K562 (cell line): Measurements from ENCODE around the gene CAPN2. TPM values are rescaled to one million over a fixed set of nuclear protein-coding genes. Genes with fewer than 3 reads are reported as not detected.

Experiments used
- CCNT2 ChIP-seq: IDR thresholded peaks from 2 replicates; pipeline ENCODE4 v1.6.1; 2011; ENCODE audit warnings: borderline replicate concordance, low read depth, mild to moderate bottlenecking, moderate library complexity, mixed read lengths, low read length; ENCODE audit not compliant: insufficient read length; ENCODE audit errors: extremely low read depth
- FOXA1 ChIP-seq: fragments of 450-650 bp; IDR thresholded peaks from 2 replicates; pipeline ENCODE4 v1.6.1; 2016; ENCODE audit warnings: mild to moderate bottlenecking, borderline replicate concordance
- KDM4B ChIP-seq, 2 experiments: fragments of 450-650 bp in 1 of 2; sonication (generic) in 1 of 2; IDR thresholded peaks; 2 replicates each; pipeline ENCODE4 v1.6.1; 2016 to 2017; ENCODE audit warnings: borderline replicate concordance in 2 of 2, antibody characterized with exemption in 1 of 2, low read depth in 1 of 2, mild to moderate bottlenecking in 1 of 2
- PHTF2 ChIP-seq: fragments of 250-450 bp; sonication (Bioruptor Pico); IDR thresholded peaks from 2 replicates; pipeline ENCODE4 v1.5.0; 2021; ENCODE audit warnings: mild to moderate bottlenecking
- POLR3A ChIP-seq: IDR thresholded peaks from 2 replicates; pipeline ENCODE4 v1.6.1; 2011; ENCODE audit warnings: borderline replicate concordance, mild to moderate bottlenecking, moderate library complexity; ENCODE audit not compliant: insufficient read length, insufficient read depth; ENCODE audit errors: extremely low read depth
- ZC3H8 ChIP-seq: fragments of 450-650 bp; IDR thresholded peaks from 2 replicates; pipeline ENCODE4 v1.6.1; 2017
- ZNF184 ChIP-seq: sonication (generic); formaldehyde crosslinking; IDR thresholded peaks from 2 replicates; pipeline ENCODE4 v1.5.0; 2020; ENCODE audit warnings: missing genetic modification reagents
- ZNF23 ChIP-seq: fragments of 250-450 bp; sonication (Bioruptor Pico); IDR thresholded peaks from 2 replicates; pipeline ENCODE4 v1.4.0; 2020; ENCODE audit warnings: mild to moderate bottlenecking
- ZNF263 ChIP-seq: sonication (generic); formaldehyde crosslinking; IDR thresholded peaks from 2 replicates; pipeline ENCODE4 v1.8.0; 2022; ENCODE audit warnings: mild to moderate bottlenecking, missing genetic modification reagents, borderline replicate concordance
- ZNF354B ChIP-seq: fragments of 250-450 bp; sonication (Bioruptor Pico); IDR thresholded peaks from 2 replicates; pipeline ENCODE4 v1.4.0; 2020
- ZNF766 ChIP-seq: fragments of 200-800 bp; sonication (Bioruptor generic); conservative IDR thresholded peaks from 2 replicates; pipeline ENCODE4 v1.6.1; 2016; ENCODE audit warnings: missing genetic modification characterization, missing compliant biosample characterization
- polyA plus RNA-seq, 8 experiments: library from polyadenylated mRNA; depleted of rRNA in 4 of 8; stranded (reverse) in 5 of 8; unstranded in 3 of 8; fragments of >200 nt; fragmentation: Nextera tagmentation in 2 of 8; fragmentation: Illumina TruSeq in 1 of 8; extraction: Ambion mirVana in 2 of 8; extraction: Trizol in 1 of 8; gene quantifications; 2 replicates each; pipeline versions ENCODE4 v1.2.1 to v1.2.3, GENCODE V29; 2011 to 2014; ENCODE audit warnings: inconsistent platforms in 1 of 8, missing spikeins in 1 of 8
- total RNA-seq, 7 experiments: library from RNA; depleted of rRNA in 6 of 7; stranded (reverse); fragments of >200 nt in 6 of 7; fragmentation: Illumina TruSeq in 2 of 7; extraction: Trizol in 2 of 7; gene quantifications; 2 replicates each; pipeline versions ENCODE4 v1.2.1 to v1.2.3, GENCODE V29; 2011 to 2021; ENCODE audit warnings: low replicate concordance in 1 of 7
- TF ChIP-seq, protein P1 (sequence below): fragments of 450-650 bp; IDR thresholded peaks from 2 replicates; pipeline ENCODE4 v1.6.1; 2016; ENCODE audit warnings: borderline replicate concordance
- TF ChIP-seq, protein P2 (sequence below): fragments of 250-450 bp; sonication (Bioruptor Pico); IDR thresholded peaks from 2 replicates; pipeline ENCODE4 v1.5.0; 2020; ENCODE audit warnings: mild to moderate bottlenecking, borderline replicate concordance
- TF ChIP-seq, protein P3 (sequence below): fragments of 450-650 bp; formaldehyde crosslinking; IDR thresholded peaks from 2 replicates; pipeline ENCODE4 v1.4.0; 2020; ENCODE audit warnings: mild to moderate bottlenecking, moderate library complexity
- TF ChIP-seq, protein P4 (sequence below): fragments of 450-650 bp; IDR thresholded peaks from 2 replicates; pipeline ENCODE4 v1.6.1; 2016; ENCODE audit warnings: low read depth

Gene CAPN2
- total and polyA plus RNA-seq, 9 of the 15 experiments (the other 6 are each of a cell fraction or from before 2014, with no cell fraction given): 24.6 to 157 (median 101) TPM

GRCh38 chr1:223678841-223679240, 33.5 kb upstream of the CAPN2 start (continued):
- TF ChIP-seq CCNT2: no peak
- no peak for TF ChIP-seq ZNF354B (CRISPR knock-in tag)
- no peak for TF ChIP-seq POLR3A
- TF ChIP-seq, protein P1, sequence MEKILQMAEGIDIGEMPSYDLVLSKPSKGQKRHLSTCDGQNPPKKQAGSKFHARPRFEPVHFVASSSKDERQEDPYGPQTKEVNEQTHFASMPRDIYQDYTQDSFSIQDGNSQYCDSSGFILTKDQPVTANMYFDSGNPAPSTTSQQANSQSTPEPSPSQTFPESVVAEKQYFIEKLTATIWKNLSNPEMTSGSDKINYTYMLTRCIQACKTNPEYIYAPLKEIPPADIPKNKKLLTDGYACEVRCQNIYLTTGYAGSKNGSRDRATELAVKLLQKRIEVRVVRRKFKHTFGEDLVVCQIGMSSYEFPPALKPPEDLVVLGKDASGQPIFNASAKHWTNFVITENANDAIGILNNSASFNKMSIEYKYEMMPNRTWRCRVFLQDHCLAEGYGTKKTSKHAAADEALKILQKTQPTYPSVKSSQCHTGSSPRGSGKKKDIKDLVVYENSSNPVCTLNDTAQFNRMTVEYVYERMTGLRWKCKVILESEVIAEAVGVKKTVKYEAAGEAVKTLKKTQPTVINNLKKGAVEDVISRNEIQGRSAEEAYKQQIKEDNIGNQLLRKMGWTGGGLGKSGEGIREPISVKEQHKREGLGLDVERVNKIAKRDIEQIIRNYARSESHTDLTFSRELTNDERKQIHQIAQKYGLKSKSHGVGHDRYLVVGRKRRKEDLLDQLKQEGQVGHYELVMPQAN: no peak
- no peak for TF ChIP-seq FOXA1
- TF ChIP-seq, protein P2, sequence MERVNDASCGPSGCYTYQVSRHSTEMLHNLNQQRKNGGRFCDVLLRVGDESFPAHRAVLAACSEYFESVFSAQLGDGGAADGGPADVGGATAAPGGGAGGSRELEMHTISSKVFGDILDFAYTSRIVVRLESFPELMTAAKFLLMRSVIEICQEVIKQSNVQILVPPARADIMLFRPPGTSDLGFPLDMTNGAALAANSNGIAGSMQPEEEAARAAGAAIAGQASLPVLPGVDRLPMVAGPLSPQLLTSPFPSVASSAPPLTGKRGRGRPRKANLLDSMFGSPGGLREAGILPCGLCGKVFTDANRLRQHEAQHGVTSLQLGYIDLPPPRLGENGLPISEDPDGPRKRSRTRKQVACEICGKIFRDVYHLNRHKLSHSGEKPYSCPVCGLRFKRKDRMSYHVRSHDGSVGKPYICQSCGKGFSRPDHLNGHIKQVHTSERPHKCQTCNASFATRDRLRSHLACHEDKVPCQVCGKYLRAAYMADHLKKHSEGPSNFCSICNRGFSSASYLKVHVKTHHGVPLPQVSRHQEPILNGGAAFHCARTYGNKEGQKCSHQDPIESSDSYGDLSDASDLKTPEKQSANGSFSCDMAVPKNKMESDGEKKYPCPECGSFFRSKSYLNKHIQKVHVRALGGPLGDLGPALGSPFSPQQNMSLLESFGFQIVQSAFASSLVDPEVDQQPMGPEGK (CRISPR knock-in tag): no peak
- TF ChIP-seq ZNF766 (CRISPR knock-in tag): peak; percentile 78
- TF ChIP-seq, protein P3, sequence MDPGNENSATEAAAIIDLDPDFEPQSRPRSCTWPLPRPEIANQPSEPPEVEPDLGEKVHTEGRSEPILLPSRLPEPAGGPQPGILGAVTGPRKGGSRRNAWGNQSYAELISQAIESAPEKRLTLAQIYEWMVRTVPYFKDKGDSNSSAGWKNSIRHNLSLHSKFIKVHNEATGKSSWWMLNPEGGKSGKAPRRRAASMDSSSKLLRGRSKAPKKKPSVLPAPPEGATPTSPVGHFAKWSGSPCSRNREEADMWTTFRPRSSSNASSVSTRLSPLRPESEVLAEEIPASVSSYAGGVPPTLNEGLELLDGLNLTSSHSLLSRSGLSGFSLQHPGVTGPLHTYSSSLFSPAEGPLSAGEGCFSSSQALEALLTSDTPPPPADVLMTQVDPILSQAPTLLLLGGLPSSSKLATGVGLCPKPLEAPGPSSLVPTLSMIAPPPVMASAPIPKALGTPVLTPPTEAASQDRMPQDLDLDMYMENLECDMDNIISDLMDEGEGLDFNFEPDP (CRISPR knock-in tag): no peak
- TF ChIP-seq PHTF2 (CRISPR knock-in tag): no peak
- no peak for TF ChIP-seq ZC3H8
- no peak for TF ChIP-seq ZNF184
- TF ChIP-seq ZNF263: no peak
- TF ChIP-seq ZNF23 (CRISPR knock-in tag): no peak
- no peak for TF ChIP-seq KDM4B (IDR thresholded peaks at IDR 0.05; ENCODE audit: borderline replicate concordance in 2 of 2, low read depth in 1 of 2)
- TF ChIP-seq, protein P4, sequence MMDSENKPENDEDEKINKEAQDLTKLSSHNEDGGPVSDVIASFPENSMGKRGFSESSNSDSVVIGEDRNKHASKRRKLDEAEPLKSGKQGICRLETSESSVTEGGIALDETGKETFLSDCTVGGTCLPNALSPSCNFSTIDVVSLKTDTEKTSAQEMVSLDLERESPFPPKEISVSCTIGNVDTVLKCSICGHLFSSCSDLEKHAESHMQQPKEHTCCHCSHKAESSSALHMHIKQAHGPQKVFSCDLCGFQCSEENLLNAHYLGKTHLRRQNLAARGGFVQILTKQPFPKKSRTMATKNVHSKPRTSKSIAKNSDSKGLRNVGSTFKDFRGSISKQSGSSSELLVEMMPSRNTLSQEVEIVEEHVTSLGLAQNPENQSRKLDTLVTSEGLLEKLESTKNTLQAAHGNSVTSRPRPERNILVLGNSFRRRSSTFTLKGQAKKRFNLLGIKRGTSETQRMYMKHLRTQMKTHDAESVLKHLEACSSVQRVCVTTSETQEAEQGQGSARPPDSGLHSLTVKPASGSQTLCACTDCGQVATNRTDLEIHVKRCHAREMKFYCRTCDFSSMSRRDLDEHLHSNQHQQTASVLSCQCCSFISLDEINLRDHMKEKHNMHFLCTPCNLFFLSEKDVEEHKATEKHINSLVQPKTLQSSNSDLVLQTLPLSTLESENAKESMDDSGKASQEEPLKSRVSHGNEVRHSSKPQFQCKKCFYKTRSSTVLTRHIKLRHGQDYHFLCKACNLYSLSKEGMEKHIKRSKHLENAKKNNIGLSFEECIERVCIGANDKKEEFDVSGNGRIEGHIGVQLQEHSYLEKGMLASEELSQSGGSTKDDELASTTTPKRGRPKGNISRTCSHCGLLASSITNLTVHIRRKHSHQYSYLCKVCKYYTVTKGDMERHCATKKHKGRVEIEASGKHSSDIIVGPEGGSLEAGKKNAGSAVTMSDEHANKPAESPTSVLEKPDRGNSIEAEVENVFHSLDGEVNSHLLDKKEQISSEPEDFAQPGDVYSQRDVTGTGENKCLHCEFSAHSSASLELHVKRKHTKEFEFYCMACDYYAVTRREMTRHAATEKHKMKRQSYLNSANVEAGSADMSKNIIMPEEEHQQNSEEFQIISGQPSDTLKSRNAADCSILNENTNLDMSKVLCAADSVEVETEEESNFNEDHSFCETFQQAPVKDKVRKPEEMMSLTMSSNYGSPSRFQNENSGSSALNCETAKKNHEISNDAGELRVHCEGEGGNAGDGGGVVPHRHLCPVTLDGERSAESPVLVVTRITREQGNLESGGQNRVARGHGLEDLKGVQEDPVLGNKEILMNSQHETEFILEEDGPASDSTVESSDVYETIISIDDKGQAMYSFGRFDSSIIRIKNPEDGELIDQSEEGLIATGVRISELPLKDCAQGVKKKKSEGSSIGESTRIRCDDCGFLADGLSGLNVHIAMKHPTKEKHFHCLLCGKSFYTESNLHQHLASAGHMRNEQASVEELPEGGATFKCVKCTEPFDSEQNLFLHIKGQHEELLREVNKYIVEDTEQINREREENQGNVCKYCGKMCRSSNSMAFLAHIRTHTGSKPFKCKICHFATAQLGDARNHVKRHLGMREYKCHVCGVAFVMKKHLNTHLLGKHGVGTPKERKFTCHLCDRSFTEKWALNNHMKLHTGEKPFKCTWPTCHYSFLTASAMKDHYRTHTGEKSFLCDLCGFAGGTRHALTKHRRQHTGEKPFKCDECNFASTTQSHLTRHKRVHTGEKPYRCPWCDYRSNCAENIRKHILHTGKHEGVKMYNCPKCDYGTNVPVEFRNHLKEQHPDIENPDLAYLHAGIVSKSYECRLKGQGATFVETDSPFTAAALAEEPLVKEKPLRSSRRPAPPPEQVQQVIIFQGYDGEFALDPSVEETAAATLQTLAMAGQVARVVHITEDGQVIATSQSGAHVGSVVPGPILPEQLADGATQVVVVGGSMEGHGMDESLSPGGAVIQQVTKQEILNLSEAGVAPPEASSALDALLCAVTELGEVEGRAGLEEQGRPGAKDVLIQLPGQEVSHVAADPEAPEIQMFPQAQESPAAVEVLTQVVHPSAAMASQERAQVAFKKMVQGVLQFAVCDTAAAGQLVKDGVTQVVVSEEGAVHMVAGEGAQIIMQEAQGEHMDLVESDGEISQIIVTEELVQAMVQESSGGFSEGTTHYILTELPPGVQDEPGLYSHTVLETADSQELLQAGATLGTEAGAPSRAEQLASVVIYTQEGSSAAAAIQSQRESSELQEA: no peak
